ENCODE results near the gene SLAMF6.
"Not testable (repeated sequence)": the region's sequence is repeated elsewhere in the genome, so short reads cannot be mapped to it uniquely, and the experiment has no call there.

SLAMF6 gene

DNA sequence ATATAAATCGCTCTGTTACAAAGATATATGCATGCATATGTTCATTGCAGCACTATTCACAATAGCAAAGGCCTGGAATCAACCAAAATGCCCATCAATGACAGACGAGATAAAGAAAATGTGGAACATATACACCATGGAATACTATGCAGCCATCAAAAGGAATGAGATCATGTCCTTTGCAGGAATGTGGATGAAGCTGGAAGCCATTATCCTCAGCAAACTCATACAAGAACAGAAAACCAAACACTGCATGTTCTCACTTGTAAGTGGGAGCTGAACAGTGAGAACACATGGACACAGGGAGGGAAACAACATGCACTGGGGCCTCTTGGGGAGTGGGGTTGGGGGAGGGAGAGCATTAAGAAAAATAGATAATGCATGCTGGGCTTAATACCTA is 5.5 kb downstream of the SLAMF6 start:
- DNase-seq (ENCODE audit: low read depth in 1 of 2, low spot score in 1 of 2): not testable (repeated sequence)

DNA sequence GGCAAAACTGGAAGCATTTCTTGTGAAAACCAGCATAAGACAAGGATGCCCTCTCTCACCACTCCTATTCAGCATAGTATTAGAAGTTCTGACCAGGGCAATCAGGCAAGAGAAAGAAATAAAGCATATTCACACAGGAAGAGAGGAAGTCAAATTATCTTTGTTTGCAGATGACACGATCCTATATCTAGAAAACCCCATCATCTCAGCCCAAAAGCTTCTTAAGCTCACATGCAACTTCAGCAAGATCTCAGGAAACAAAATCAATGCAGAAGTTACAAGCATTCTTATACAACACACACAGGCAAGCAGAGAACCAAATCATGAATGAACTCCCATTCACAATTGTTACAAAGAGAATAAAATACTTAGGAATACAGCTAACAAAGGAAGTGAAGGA is 7.1 kb downstream of the SLAMF6 start:
- not testable (repeated sequence) for DNase-seq (ENCODE audit: low read depth in 1 of 2, low spot score in 1 of 2)

DNA sequence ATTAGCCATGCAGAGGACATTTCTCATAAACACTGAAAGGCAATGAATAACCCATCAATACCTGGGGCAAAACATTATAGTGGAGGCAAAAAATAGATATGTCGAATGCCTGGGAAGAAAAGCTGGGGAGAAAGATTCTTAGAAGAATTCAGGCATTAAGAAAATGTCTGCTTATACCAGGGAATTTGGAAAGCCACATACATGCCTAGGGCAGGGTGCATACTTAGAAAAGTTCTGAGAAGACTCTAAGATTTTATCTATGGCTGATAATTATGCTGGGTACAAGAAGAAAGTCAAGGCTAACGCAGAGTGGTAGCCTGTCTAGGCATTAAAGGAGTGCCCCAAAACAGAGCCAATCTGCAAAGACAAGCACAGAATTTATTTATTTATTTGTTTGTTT is 18.4 kb downstream of the SLAMF6 start:
- no peak for DNase-seq (ENCODE audit: low read depth in 1 of 2, low spot score in 1 of 2)

DNA sequence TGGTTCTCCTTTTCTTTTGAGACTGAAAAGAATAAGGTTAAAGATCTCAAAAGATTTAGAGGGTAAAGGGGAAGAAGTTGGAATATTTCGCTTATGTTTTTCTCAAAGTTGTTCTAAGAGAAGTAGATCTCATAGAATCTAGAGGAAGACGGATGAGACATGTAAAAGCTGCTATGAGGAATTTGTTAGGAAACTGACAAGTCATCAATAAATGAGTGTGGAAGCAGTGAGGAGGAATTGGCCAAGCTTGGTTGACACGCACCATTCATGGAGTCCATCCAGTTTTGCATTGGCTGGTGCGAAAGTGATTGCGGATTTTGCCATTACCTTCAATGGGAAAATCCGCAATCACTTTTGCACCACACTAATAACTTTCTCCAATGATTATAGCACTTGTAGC is 20.0 kb downstream of the SLAMF6 start:
- DNase-seq (ENCODE audit: low read depth in 1 of 2, low spot score in 1 of 2): no peak

DNA sequence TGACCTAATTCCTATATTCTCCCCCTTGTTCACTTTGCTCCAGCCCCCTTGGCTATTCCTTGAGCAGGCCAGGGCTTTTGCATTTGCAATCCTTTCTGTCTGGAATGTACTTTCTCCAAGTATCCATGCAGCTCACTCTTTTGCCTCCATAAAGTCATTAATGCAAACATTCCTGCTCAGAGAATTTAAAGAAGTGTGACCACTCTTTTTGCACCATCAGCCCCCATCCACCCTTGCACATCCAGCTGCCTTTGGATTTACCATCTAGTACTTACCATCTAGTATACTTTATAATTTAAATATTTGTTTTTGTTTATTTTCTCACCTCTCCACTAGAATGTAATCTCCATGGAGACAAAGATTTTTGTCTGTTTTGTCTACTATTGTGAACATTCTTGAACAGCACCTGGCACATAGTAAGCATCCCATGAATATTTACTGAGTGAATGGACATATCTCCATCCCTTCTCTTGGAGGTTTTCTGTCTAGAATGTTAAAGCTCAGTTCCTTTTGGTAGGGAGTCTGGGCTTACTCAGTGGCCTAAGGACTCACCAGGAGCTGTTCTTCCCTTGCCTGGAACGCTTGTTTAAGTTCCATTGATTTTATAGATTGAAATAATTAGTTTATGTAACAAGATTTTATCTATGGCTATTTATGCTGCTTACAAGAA is 22.6 kb downstream of the SLAMF6 start:
- no peak for DNase-seq (ENCODE audit: low read depth in 1 of 2, low spot score in 1 of 2)

DNA sequence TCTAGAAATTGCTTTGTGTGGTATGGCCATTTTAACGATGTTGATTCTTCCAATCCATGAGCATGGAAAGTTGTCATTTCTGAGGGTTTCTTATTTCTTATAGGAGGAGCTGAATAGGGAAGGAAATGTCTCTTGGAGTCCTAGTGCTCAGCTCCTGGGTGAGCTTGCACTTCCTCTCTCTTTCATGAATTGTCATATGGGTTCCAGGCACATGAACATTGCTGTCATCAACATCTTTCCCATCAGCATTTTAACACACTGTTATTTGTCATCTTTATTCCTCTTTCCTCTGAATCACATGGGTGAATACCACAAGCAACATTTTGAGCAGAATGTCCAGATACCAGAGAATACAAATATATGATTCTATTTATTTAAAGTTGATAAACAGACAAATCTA is 23.4 kb downstream of the SLAMF6 start:
- no peak for DNase-seq (ENCODE audit: low read depth in 1 of 2, low spot score in 1 of 2)

DNA sequence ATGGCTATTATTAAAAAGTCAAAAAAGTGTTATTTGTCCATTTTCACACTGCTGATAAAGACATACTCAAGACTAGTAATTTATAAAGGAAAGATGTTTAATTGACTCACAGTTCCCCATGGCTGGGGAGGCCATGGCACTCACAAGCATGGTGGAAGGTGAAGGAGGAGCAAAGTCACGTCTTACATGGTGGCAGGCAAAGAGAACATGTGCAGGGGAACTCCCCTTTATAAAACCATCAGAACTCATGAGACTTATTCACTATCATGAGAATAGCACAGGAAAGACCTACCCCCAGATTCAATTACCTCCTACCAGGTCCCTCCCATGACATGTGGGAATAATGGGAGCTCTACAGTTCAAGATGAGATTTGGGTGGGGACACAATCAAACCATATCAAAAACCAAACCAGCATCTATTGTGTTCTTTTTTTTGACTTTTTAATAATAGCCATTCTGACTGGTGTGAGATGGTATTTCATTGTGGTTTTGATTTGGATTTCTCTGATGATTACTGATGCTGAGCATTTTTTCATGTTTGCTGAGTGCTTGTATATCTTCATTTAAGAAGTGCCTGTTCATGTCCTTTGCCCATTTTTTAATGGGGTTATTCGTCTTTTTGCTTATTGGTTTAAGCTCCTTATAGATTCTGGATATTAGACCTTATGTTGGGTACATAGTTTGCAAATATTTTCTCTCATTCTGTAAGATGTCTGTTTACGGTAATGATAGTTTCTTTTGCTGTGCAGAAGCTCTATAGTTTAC is 24.6 kb downstream of the SLAMF6 start:
- not testable (repeated sequence) for DNase-seq (ENCODE audit: low read depth in 1 of 2, low spot score in 1 of 2)

DNA sequence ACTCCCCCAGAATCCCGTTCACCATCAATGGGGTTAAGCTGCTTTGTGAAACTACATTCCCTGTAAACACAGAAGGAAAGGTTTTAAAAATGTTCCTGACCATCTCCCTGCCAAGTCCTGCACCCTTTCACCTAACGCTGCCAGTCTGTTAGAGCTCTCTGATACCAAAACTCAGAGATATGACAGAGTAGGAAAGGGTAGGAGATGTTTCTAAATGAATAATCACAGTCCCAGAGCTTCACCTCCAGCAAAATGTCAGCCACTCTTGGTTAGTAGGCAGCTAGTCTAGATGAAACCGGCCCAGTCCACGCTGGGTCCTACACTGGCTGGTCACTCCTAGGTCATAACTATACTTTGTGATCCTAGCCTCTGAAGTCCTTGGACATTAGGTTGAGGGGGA is 26.7 kb downstream of the SLAMF6 start:
- DNase-seq (ENCODE audit: low read depth in 1 of 2, low spot score in 1 of 2): no peak

DNA sequence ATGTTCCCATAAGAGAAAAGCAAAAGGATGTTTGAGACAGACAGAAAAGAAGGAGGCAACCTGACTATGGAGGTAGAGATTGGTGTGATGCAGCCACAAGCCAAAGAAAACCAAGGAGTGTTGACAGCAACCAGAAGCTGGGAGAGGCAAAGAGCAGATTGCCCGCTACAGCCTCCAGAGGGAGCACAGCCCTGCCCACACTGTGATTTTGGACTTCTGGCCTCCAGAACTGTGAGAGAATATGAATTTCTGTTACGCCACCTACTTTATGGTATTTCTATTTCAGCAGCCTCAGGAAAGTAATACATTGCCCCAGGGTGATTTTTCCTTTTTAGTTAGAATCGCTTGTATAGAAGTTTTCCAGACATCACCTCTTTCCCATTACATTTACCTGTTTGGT is 28.4 kb downstream of the SLAMF6 start:
- no peak for DNase-seq (ENCODE audit: low read depth in 1 of 2, low spot score in 1 of 2)

DNA sequence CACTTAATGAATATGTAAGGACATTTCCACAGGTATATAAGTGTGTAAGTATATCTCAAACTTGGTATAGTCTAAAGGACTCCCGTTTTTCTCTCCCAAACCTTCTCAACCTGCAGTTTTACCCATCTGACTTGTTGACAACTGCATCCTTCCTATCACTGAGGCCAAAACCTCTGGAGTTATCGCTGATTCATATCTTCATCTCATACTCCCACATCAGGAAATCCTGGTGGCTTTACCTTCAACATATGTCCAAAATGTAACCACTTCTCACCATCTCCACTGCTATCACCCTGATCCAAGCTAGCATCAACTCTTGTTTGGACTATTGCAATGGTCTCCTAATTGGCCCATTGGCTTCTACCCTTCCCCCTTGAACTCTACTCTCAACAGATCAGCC is 30.4 kb downstream of the SLAMF6 start:
- DNase-seq (ENCODE audit: low read depth in 1 of 2, low spot score in 1 of 2): no peak

DNA sequence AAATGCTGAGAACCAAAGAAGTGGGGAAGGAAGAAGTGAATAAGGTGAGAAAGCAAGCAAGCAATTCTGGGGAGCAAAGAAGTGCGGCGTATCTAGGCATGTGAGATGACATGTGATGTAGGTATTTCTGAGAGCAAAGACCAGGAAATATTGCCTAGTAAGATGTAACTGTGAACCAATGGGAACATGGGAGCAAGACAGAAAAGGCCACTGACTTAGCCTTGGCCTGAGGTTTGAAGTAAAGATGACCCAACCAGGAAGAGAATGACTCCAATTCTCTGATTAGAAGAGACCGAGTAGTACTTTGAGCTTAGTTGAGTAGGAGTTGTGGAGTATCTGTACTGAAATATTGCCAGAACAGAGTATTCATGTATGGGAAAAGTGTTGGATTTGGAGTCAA is 31.1 kb downstream of the SLAMF6 start:
- DNase-seq (ENCODE audit: low read depth in 1 of 2, low spot score in 1 of 2): no peak

DNA sequence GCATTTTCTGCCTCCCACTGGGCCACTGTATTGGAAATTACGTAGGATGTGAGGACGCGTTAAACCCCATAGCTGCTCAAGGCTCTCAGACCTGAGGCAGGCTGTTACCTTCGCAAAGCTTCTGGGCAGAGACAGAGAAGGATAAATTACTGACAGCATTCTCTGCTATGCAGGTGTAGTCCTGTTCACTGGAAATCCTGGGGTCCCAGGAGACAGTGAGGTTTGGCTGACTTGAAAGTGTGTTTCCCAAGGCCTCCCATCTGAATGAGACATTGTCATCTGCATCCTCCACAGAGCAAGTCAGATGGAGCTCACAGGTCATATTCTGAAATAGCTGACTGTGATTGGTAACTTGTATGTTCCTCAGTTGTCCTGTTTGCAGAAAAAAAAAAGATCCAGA is 32.0 kb downstream of the SLAMF6 start:
- DNase-seq (ENCODE audit: low read depth in 1 of 2, low spot score in 1 of 2): no peak

DNA sequence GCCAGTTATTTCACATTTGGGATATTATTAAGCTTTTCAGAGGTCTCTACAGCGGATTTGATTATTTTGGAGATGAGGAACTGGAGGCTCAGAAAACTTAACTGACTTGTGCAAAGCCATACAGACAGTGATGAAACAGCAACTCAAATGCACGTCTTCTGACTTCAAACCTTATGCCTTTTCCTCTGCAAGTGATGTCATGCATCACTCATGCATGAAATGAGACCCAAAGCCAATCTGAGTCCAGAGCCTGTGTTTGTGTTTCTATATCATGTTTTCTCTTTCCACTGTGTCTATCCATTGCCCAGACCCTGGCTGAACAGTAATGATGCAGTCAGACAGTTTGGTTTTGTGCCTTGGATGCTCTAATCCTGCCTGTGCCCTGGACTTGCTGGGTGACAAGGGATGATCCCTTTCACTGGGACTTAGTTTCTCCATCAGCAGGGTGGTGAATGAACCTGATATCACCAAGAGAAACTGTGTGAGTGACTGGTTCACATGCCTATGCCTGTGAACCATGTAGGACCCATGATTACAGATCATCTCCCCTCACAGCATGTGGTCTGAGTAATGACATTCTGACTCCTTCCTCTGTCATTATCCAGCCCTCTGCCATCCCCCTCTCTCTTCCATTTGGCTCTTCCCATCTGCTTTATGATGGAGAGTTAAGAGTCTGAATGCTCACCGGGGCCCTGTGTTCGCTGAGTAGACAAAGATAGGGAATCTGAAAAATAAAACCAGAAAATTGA is 33.4 kb downstream of the SLAMF6 start:
- DNase-seq (ENCODE audit: low read depth in 1 of 2, low spot score in 1 of 2): no peak

DNA sequence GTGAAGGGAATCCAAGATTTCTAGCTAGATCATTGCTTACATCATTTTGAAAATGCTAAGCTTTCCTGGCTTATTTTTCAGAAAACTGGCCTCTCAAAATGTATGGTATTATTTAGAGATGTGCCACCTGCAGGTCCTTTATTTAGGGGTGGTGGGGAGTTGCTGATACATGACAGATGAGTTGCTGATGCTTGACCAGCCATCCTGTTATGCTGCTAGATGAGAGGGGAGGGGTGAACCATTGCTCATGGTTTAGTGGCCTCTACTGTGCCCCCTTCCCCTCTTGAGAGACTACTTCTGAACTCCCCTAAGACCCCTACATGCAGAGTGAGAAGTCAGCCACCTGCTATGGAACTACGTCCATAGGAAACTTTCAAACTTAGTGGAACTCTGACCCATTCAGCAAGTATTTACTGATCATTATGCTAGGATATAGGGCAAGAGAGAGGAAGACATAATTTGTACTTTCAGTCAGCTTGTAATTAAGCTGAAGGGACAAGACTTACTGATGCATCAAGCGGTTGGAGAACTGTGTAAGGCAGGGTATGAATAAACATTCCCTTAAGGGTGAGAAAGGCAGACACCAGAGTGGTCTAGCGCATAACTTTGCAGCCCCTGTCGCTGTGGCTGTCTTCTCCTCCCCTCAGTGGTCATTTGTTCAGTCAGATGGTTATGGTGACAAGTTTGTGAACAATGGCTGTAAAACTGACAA is 34.6 kb downstream of the SLAMF6 start:
- DNase-seq (ENCODE audit: low read depth in 1 of 2, low spot score in 1 of 2): no peak

DNA sequence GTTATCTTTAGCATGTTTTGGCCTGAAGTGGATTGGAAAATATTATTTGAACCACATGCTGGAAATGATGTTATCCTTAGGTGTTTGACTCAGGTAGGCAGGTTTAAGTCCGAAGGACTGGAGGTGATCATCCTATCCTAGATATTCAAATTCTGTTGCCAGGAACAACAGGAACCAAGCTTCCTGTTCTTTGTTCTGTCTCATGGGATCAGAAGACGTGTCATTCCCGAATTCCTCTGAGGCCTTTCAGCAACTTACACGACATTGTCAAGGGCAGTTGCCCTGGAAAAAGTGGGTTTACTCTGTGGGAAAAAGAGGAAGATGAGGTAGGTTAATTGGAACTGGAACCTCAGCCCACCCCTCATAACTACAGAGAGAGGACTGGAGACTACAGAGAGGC is 36.6 kb downstream of the SLAMF6 start:
- no peak for DNase-seq (ENCODE audit: low read depth in 1 of 2, low spot score in 1 of 2)

DNA sequence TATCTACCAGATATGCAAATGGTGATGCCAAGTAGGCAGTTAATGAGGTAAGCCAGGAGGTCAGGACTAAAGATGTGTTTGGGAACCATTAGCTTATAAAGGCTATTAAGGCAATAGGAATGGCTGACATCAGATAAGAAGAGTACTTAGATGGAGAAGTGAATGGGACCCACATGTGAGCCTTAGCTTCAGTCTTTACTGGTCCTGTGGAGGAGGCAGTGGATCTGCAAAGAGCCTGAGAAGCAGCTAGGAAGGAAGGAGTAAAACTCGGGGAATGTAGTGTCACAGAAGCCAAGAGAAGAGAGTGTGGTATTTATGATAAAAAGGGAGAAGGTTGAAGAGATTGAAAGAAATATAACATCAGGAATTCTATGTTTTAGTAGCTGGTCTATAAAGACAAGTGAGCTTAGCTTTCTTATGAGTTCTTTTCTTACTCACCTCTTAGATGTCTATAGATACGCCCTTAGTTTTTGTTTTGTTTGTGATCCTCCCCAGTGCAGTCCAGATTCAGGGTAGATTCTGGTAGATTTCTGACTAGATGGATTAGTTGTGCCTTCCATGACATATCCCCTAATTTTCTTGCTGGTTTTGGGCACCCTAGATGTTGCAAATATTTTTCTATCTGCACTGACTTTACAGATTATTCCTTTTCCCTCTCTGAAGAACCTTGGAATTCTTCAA is 39.4 kb downstream of the SLAMF6 start:
- no peak for DNase-seq (ENCODE audit: low read depth in 1 of 2, low spot score in 1 of 2)

DNA sequence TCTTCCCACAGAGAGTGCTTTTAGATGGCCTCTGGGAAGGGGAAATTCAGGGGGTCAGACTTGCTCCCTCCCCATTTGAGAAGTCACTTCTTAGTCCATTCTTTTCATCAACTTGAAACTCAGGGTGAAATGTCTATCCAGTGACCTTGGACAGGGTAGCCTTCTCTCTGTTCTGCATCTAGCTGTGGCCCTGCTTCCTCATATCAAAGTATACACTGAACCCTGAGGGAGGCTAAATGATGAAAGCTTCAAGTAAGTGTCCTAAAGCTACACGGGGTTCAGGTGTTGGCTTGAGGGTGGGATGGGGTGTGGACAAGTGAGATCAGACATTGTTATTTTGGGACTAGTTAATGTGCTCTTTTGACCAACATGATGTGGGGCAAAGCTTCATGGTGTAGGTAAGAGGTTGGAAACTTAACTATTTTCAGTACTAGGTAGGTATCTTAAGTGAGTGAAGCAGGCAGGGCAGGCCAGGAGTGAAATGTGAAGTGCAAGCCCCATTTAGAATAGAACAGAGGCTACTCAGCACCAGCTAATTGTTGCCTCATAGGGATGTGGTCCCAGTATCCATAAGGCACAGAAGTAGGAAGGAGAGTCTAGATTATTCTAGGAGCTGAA is 41.0 kb downstream of the SLAMF6 start:
- no peak for DNase-seq (ENCODE audit: low read depth in 1 of 2, low spot score in 1 of 2)

DNA sequence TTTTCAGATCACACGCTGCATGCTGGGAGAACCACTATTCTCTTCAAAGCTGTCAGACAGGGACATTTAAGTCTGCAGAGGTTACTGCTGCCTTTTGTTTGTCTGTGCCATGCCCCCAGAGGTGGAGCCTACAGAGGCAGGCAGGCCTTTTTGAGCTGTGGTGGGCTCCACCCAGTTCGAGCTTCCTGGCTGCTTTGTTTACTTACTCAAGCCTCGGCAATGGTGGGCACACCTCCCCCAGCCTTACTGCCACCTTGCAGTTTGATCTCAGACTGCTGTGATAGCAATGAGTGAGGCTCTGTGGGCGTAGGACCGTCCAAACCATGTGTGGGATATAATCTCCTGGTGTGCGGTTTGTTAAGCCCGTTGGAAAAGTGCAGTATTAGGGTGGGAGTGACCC is 42.3 kb downstream of the SLAMF6 start:
- DNase-seq (ENCODE audit: low read depth in 1 of 2, low spot score in 1 of 2): not testable (repeated sequence)

DNA sequence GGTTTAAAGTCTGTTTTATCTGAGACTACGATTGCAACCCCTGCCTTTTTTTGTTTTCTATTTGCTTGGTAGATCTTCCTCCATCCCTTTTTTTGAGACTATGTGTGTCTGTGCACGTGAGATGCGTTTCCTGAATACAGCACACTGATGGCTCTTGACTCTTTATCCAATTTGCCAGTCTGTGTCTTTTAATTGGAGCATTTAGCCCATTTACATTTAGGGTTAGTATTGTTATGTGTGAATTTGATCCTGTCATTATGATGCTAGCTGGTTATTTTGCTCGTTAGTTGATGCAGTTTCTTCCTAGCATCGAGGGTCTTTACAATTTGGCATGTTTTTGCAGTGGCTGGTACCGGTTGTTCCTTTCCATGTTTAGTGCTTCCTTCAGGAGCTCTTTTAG is 44.0 kb downstream of the SLAMF6 start:
- not testable (repeated sequence) for DNase-seq (ENCODE audit: low read depth in 1 of 2, low spot score in 1 of 2)

DNA sequence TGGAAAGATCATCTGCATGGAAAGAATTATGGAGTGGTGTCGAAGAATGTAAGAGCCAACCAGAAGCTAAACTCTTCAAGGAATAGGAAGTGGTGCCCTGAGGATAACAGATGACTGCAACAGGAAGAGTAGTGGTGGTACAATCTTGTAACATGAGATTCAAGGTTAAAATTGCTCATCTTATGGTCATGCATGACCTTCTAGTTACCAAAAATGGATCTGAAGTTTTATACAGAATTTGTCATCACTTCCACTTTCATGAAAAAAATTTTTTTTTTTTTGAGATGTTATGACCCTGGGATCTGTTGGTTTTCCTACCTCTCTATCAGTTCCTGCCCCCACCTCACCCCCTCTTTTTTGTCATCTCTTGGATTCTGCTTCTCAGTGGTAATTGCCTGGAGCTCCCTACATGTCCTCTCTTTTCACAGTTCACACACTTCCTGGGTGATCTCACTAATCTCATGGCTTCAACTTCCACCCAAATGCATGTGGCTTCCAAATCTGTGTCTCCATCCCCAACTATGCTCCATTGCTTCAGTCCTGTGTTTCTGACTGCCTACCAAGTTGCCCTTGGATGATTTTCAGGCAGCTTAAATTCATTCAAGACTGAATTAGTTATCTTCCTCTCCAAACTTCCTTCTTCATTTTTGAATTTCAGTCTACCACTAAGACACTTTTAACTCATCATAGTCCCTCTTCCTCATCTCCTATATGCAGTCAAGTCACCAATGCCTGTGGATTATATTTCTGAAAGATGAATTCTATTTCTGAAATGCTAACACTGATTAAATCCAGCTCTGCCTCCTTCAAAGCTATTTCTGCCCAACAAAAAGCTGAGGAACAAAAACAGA is 48.4 kb downstream of the SLAMF6 start:
- DNase-seq (ENCODE audit: low read depth in 1 of 2, low spot score in 1 of 2): no peak
